Esophagus muscularis mucosa (tissue), 4 donors: ENCODE results near the gene CLCA2.

Experiments
- CTCF ChIP-seq, 3 experiments: fragments of 200-600 bp in 2 of 3; fragments of 450-650 bp in 1 of 3; sonication (generic) in 2 of 3; IDR thresholded peaks; one replicate each; pipeline ENCODE4 v1.5.1; 2017 to 2019; ENCODE audit warnings: antibody characterized with exemption in 3 of 3, mild to moderate bottlenecking in 2 of 3, moderate library complexity in 1 of 3
- EP300 ChIP-seq: sonication (generic); formaldehyde crosslinking; IDR thresholded peaks from one replicate; pipeline ENCODE4 v1.6.1; 2017; ENCODE audit warnings: antibody characterized with exemption
- POLR2A ChIP-seq: fragments of 450-650 bp; IDR thresholded peaks from one replicate; pipeline ENCODE4 v1.6.1; 2017; ENCODE audit warnings: antibody characterized with exemption, moderate library complexity, mild to moderate bottlenecking, low read depth
- POLR2AphosphoS5 ChIP-seq, 2 donors: sonication (generic); formaldehyde crosslinking; IDR thresholded peaks; one replicate each; pipeline ENCODE4 v1.6.1; 2017; ENCODE audit warnings: antibody characterized with exemption in 2 of 2

GRCh38 chr1:86423873-86424272 lies at the start of gene CLCA2:
- TF ChIP-seq POLR2AphosphoS5 (IDR thresholded peaks at IDR 0.05) (no peak), CTCF (IDR thresholded peaks at IDR 0.05) (no peak), POLR2A (no peak), EP300 (no peak)
